Measurements from ENCODE around the gene ACSL3.
"Not testable (repeated sequence)": the region's sequence is repeated elsewhere in the genome, so short reads cannot be mapped to it uniquely, and the experiment has no call there.

ACSL3 gene

DNA sequence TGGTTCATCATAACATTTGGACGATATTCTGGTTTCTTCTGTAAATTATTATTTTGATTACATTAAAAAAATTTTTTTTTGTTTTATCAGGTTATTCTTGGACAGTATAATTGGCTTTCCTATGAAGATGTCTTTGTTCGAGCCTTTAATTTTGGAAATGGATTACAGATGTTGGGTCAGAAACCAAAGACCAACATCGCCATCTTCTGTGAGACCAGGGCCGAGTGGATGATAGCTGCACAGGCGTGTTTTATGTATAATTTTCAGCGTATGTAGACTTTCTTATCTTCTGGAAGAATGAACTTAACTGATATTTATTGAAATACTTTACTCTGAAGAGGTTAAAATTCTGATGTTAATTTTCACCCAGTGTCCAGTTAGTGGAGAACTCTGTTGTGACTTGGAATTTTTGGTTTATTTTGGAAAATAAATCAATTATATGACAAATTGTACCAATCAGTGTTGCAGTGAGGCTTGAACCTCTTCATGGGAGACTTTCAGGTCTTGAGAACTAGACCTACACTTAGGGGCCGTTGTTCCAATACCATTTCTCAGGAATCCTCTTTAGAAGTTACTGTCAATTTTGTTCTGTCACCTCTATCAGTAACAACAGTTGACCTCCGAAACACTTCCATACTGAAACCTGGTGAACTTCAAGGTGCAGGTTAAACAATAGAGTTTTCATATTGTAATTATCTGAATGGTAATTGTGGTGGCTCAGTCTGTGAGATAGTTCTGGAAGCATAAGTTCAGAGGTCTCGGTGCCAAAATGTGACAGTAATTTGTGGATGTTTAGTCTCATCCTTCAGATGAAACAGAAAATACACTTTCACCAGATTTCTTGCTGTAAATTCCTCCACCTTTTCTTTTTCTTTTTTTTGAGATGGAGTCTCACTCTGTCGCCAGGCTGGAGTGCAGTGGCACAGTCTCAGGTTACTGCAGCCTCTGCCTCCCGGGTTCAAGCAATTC, 55.7 kb downstream of the ACSL3 start:
- DNase-seq, result no peak

DNA sequence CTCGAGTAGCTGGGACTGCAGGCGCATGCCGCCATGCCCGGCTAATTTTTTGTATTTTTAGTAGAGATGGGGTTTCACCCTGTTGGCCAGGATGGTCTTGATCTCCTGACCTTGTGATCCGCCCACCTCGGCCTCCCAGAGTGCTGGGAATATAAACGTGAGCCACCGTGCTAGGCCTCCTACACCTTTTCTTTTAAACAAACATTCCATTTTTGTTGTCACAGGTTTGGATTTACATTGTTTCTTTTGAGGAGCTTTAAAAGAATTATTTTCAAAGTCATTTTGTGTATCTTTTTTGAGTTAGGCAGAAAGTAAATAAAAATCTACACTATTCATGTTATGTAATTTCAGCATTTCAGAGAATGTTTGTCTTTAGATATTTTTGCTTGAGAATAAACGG, 56.4 kb downstream of the ACSL3 start:
- DNase-seq, result not testable (repeated sequence)

DNA sequence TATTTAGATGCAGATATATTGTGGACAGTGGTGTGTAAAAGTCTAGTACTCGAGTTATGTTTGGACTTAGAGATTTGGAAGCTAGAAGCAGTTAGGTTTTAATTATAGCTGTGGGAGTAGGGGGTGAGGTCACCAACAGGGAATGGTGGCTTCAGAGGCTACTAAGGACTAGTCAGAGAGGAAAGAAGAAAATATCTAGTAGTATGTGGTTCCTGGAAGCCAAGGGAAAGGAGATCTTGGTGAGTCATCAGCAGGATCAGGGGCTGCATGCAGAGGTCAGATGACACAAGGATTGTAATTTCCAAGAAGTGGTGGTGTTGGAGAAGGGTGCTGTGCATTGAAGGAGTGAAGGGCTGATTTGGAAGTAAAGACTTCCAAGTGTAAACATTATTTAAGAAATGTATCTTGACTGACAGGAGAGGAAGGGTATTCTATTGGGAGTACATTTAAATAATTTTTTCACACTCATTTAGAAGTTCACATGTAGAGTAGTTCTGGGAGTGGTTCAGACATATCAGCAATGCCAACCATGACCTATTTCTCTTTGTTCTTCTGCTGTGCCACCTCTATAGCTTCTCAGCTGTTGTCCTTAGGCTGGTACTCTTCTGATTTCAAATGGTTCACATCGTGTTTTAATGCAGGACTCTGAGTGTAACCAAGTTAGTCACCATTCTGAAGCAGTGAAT, 59.1 kb downstream of the ACSL3 start:
- DNase-seq, result no peak

DNA sequence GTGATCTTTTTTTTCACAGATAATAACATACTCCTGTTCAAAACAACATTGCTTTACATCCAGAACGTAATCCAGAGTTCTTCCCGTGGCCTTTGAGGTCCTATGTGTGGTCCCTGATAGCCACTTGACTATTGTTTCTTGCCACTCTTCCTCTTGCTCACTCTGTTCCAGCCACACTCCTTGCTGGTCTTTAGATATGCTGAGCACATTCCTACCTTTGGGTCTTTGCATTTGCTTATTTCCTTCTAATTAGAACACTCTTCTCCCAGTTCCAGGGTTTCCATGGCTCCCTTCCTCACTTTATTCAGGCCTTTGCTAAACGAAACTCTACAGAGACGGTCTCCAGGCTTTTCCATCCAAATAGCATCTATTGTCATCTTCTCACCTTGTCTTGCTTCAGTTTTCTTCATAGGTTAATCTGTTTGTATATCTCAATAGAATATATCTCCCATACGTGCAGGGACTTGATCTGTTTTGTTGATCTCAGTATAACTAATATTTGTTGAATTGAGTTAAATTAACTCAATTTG, 59.9 kb downstream of the ACSL3 start:
- no peak for DNase-seq

DNA sequence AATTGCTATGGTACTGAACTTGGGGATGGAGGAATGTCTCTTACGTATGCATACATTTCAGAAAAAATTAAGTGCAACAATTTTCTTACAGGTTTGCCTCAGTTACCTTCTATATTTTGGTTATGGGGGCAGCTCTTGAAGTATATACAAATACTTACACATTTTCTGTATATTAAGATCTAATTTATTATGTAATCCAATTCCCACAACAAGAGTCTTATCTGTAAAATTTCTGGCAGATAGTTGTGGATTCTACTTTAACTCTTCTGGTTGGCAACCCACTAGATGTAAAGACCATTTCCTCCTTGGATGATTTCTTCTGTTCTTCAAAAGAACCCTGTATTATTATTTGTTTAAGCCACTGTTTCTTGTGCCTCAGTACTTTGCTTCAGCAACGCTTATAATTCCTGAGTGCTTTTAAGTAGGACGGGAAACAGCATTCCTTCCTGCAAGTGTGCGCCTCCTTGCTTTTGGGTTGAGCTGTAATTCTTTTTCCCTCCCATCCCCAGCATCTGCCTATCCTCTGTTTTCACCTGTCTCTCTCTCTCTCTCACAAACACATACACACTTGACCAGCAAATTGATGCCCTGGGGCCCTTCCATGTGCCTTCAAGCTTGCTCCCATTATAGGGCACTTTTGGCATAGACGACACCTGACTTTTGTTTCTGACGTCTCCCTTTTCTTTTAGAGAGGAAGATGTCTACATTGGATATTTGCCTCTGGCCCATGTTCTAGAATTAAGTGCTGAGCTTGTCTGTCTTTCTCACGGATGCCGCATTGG, 61.4 kb downstream of the ACSL3 start:
- no peak for DNase-seq

DNA sequence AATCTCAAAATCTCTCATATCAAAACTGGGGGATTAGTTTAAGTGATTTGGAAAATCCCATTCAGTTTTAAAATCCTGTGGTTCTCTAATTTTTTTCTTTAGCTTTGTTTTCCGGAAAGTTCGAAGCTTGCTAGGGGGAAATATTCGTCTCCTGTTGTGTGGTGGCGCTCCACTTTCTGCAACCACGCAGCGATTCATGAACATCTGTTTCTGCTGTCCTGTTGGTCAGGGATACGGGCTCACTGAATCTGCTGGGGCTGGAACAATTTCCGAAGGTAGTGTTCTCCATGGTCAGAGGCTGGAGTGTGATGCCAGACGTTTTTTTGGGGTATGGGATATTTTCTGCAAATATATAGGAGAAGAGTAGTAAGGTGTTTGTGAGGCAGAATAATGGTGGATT, 66.1 kb downstream of the ACSL3 start:
- no peak for DNase-seq

DNA sequence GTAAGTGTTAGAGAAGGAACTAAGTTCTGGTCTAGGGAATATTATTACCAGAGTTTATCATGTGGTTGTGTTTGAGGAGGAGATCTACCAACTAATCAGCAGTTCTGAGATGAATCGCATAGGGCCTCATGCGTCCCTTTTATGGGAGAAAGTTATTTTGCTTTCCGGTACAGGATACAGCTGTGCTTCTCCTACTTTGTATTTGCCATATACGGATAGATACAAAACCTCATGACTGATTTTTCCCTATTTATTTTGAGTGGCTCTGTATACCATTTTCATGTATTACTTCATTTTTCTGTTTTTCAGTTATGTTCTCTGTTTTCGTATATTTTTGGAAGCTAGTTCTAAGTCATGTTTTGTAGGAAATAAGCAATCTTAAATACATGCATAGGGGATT, 66.8 kb downstream of the ACSL3 start:
- no peak for DNase-seq

DNA sequence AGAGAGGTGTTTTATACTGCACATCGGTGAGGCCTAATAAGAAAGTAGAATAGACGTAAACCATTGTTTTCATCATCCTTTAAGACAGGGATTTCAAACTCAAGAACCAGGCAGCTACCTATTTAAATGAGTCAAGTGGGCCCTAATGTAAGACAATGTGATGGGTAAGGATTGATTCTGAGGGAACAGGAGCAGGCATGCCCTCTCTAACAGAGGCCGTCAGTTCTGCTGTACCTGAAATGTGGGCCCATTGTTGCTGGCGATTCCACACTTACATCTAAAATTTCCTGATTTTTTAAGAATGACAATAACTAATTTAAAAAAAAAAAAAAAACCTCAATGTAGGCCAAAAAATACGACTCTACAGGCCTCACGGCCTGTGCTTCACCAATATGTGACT, 67.5 kb downstream of the ACSL3 start:
- DNase-seq, result no peak

DNA sequence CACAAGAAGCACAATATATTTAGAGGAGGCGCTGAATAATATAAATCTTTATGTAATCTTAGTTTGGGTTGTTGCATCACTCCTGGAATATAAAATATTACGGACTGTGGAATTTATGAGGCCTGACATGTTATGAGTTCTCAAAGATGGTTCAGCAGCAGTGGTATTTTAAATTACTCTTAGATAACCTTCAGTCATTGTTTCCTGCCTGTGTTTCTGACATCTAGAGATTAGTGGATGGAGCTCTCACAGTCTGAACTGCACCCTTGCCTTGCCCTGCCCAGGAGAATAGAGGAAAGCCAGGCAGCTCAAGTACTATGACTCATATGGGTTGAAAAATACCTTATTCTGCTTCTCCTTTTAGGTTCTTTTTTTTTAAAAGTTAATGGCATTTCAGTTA, 70.0 kb downstream of the ACSL3 start:
- no peak for DNase-seq

DNA sequence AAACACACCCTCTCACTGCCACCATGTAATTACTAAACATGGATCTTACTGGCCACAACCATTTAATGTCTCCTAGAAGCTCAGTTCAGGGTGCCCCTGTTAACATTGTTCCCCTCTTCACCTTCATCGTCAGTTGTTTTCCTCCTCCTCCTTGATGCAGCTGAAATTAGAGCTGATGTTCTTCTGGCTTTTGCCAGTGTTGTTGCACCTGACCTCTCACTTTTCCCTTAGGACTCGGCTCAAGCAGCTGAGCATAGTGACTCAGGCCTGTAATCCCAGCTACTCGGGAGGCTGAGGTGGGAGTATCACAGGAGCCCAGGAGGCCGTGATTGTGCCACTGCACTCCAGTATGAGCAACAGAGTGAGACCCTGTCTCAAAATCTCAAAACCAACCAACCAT, 70.8 kb downstream of the ACSL3 start:
- no peak for DNase-seq

DNA sequence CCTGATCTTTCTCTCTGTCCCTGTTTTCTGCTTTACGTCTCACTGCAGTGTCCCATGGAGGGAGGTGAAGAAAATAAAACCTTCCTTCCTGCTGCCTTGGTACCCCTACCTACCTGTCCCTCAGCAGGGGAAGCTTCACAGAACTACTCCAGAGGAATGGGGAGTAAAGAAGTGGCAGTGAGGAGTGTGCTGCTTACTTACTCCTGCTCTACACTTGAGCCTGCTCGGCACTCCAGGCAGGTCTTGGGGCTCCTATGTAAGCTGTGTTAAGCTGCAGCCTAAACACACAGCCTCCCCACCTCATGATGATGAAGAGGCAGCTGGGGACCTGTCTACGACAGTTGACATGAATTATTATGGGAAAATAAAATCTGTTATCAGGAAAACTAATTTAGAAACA, 72.6 kb downstream of the ACSL3 start:
- DNase-seq, result no peak

DNA sequence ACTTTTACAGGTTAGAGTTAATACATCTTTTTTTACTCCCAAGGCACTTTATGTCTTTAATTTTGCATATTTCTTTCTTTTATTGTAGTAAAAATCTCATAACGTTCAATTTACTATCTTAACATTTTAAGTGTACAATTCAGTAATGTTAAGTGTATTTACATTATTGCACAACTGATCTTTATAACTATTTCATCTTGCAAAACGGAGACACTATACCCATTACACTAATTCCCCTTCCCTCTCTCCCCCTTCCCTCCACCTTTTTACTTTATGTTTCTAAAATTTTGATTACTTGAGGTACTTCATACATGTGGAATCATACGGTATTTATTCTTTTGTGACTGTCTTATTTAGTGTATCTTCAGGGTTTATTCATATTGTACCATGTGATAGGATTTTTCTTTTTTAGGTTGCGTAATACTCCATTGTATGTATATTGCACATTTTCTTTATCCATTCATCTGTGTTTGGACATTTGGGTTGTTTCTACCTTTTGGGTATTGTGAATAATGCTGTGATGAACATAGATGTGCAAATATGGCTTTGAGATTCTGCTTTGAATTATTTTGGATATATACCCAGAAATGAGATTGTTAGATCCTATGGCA, 75.0 kb downstream of the ACSL3 start:
- no peak for DNase-seq

DNA sequence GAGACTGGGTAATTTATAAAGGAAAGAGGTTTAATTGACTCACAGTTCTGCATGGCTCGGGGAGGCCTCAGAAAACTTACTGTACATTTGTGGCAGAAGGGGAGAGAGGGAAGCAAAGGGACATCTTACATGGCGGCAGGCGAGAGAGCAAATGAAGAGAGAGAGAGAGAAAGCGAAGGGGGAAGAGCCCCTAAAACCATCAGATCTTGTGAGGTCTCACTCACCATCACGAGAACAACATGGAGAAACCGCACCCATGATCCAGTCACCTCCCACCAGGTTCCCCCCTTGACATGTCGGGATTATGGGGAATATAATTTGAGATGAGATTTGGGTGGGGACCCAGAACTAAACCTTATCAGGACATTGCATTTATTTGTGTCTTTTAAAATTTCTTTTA, 75.9 kb downstream of the ACSL3 start:
- DNase-seq, result no peak

DNA sequence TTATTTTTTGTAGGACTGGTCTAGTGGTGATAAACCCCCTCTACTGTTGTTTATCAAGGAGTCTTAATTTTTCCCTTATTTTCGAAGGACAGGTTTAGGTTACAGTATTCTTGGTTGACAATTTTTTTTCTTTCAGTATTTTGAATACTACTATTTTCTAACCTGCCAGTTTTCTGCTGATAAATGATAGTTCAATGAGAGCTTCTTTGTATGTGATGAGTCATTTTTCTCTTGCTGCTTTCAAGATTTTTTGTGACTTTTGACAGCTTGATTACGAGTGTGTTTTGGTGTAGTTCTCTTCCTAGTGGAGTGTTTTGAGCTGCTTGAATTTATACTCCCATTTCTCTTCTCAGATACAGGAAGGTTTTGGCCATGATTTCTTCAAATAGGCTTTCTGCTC, 77.5 kb downstream of the ACSL3 start:
- DNase-seq, result no peak

DNA sequence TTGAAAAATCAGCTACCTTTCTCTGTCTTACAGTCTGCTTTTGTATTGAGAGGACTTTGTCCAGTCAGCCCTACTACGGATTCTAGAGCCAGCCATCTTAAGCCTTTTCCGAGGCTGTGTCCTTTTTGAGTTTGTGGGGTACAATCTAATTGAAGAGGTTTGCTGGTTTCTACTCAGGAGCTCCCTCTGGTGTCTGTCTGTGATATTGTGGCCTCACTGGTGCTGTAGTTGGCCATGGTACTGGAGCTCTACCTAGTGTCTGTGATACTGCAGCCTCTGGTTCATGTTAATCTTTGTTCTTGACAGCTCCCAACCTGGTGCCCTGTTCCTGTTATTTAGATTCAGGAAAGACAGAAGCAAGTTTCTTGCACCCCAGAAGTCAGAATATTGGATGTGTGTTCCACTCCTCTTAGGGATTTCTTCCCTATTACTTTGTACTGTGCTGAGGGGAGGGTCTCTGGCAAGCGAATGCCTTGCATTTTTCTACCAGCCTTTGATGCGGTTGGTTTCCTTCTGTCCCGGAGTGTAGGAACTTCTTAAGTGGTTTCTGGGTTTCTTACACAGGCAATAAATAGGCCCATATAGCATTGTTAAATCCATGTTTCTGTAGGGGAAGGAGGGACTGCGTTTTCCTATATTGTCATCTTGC, 78.5 kb downstream of the ACSL3 start:
- DNase-seq, result no peak

DNA sequence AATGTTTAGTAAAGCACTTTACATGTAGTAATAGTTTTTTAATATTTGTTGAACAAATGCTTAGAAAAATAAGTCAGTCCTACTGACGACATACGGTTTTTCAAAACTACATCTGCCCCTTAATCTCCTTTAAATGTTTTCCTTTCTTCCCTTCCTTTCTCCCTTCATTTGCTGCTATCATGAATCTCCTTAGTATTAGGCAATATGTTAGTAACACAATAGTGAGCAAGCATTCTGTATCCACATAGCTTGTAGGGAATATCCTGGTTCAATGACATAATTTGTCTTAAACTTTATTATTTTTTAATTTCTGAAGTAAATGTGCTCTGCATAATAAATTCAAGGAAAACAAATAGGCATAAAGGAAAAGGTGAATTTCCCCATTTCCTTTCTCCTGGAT, 79.1 kb downstream of the ACSL3 start:
- DNase-seq, result no peak

DNA sequence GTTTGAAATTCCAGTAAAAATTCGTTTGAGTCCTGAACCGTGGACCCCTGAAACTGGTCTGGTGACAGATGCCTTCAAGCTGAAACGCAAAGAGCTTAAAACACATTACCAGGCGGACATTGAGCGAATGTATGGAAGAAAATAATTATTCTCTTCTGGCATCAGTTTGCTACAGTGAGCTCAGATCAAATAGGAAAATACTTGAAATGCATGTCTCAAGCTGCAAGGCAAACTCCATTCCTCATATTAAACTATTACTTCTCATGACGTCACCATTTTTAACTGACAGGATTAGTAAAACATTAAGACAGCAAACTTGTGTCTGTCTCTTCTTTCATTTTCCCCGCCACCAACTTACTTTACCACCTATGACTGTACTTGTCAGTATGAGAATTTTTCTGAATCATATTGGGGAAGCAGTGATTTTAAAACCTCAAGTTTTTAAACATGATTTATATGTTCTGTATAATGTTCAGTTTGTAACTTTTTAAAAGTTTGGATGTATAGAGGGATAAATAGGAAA, 80.7 kb downstream of the ACSL3 start:
- DNase-seq, result no peak

DNA sequence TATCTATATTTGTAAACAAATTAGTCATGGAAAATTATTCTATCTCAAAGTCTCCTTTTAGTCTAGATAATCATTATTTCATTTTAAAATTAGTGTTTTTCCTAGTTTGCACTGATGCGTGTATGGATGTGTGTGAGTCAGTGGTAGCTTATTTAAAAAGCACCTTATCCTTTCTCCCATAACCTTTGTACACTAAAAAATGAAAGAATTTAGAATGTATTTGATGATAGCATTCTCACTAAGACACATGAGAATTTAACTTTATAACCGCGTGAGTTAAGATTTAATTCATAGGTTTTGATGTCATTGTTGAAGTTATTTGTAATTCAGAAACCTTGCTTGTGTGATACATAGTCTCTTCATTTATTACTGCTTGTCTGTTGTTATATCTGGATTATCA, 81.7 kb downstream of the ACSL3 start:
- DNase-seq, result no peak

DNA sequence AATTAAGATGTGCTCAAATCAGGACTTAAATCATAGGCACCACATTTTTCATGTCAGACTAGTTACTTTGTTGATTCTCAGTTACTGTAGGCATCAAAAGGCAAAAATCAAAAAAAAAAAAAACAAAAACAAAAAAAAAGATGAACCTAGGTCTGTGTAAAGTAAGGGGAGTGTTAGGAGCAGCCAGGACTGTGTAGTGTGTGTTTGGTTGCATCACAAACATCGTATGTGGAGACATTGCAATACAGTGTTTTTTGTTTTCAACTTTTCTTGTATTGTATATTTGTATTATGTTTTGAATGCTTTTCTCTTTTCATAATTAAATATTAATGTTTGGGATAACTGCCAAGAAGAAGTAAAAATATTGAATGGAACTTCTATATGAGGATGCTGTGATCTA, 82.1 kb downstream of the ACSL3 start:
- DNase-seq, result no peak

DNA sequence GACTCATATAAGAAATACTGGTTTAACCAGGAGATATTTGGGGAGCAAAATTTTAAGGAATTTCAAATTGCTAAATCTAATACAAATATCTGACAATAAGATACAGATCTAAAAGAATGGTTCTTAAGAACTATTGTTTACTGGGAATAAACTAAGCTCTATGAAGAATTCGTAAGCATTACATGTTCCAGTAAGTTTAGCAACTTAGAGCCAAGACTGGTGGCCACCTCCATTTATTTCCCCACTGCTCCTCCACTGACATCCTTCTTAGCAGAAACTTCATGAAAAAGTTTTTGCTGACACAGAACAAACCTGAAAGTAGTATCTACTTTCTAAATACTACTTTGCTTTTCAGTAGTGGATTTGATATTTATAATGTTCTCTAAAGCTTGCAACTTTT, 83.0 kb downstream of the ACSL3 start:
- no peak for DNase-seq

DNA sequence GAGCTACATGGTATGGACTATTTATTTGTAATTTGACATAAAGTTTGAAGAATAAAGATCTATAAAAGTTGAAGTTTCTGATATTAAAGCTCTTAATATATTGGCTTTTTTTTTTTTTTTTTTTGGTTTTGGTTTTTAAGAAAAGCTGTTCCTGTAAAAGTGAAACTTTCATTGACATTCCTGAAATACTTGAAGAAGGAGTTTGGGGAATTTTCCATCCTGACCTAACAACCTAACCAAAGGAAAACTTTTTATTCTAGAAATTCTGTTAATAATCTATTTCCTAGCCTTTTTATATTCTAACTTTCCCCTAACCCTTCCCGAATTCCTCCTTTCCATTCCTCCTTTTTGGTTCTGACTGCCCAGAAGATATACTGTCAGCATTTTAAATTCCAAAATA, 83.7 kb downstream of the ACSL3 start:
- no peak for DNase-seq
